HG03196 (cell line): Measurements from ENCODE around the gene FILIP1.

ENCODE experiments used
- ATAC-seq: cut with Tn5 transposase; IDR thresholded peaks from one replicate; pipeline ENCODE4 v1.9.1; 2021; ENCODE audit not compliant: unreplicated experiment

The FILIP1 gene

GRCh38 chr6:75278474-75279077 is 215.0 kb downstream of the FILIP1 start:
- ATAC-seq, result no peak

GRCh38 chr6:75275067-75275466 is 218.5 kb downstream of the FILIP1 start:
- no peak for ATAC-seq

- ATAC-seq, result no peak
These were observed 220.6 kb downstream of the FILIP1 start for GRCh38 chr6:75273009-75273408.

- no peak for ATAC-seq
These were observed 221.3 kb downstream of the FILIP1 start for GRCh38 chr6:75272145-75272840.

- ATAC-seq, result no peak
These were observed 224.6 kb downstream of the FILIP1 start for GRCh38 chr6:75268988-75269354.

- ATAC-seq, result no peak
These were observed 225.2 kb downstream of the FILIP1 start for GRCh38 chr6:75268121-75268987.

- no peak for ATAC-seq
These were observed 226.1 kb downstream of the FILIP1 start for GRCh38 chr6:75267461-75267860.

- peak; percentile 73 for ATAC-seq
These were observed 226.8 kb downstream of the FILIP1 start for GRCh38 chr6:75266716-75267291.

- ATAC-seq, result no peak
These were observed 230.2 kb downstream of the FILIP1 start for GRCh38 chr6:75263401-75263750.

GRCh38 chr6:75262716-75263400 is 230.7 kb downstream of the FILIP1 start:
- ATAC-seq, result no peak

- ATAC-seq, result no peak
These were observed 232.3 kb downstream of the FILIP1 start for GRCh38 chr6:75261299-75261698.

GRCh38 chr6:75257343-75258087 is 236.1 kb downstream of the FILIP1 start:
- ATAC-seq, result no peak

GRCh38 chr6:75250552-75250951 is 243.0 kb downstream of the FILIP1 start:
- no peak for ATAC-seq

GRCh38 chr6:75249837-75250236 is 243.8 kb downstream of the FILIP1 start:
- ATAC-seq, result no peak

GRCh38 chr6:75246386-75246785 is 247.2 kb downstream of the FILIP1 start:
- ATAC-seq, result no peak

GRCh38 chr6:75244063-75244584 is 249.5 kb downstream of the FILIP1 start:
- ATAC-seq, result no peak

- ATAC-seq, result peak; percentile 97
These were observed 250.1 kb downstream of the FILIP1 start, which contains the start of gene COX7A2 for GRCh38 chr6:75243333-75244062. TSS of gene COX7A2 (minus strand) at chr6:75243801. CDS start at chr6:75243734, 67 bp downstream.
